Hematopoietic multipotent progenitor cell treated with erythropoietin and hydrocortisone succinate and interleukin-3 and kit ligand, for 4 days (in vitro differentiated cells): ENCODE data around the gene C11orf68.
A peak's percentile ranks its signal among the peaks of the same experiment; 100 is the strongest.

Experiments
- DNase-seq: peaks from one replicate; pipeline ENCODE4 v3.0.0-alpha.2; 2015

Gene C11orf68

GRCh38 chr11:65888163-65888814 lies 30.6 kb downstream of the C11orf68 start, which contains the start of gene FIBP:
FIBP (minus strand) TSS chr11:65888471; CDS start chr11:65888418, 53 bp downstream.
- peak; percentile 99 for DNase-seq

DNA sequence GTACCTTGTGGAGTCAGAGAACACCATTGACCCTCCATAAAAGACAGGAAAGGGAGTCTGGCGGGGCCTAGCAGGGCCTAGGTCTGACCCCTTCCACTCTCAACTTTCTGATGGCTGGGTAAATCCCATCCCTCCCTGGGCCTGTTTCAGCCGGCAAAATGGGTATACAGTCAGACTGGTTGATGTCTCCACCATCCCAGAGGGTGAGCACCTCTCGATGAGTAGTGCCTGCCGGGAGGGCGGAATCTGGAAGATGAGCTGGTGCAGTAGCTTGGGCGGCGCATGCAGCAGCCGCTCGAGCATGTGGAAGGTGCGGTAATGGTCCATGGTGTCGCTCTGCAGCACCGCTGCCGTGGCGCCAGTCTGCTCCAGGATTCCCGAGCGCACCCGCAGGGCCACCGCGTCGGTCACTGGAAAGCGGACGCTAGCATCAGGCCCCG lies 31.1 kb downstream of the C11orf68 start:
- no peak for DNase-seq

DNA sequence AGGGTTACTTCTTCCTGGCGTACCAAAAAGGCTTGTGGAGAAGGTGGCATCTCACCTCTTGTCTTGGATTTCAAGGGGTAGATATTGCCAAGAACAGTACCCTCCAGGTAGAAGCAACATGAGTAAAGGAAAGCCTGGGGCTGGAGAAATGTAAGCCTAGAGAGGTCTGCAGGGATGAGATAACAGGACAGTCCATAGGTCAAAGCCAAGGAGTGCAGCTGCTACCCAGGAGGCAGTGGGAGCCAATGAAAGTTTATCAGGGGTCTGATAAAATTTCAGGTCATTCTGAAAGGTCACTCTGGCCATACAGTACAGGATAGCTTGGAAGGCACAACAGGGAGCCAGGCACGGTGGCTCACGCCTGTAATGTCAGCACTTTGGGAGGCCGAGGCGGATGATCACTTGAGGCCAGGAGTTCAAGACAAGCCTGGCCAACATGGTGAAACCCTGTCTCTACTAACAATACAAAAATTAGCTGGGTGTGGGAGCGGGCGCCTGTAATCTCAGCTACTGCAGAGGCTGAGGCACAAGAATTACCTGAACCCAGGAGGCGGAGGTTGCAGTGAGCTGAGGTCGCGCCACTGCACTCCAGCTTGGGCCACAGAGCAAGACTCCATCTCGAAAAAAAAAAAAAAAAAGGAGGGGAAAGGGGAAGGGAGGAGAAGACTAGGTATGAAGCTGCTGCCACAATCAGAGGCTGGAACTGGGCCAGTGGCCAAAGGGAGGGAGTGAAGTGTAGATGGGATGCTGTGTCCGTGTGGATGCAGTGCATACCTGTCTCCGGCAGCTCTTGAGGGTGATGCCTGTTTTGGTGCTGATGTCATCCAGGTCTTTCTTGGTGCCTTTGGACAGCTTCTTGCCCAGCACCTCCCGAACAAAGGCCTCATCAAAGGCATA lies 31.8 kb downstream of the C11orf68 start:
- DNase-seq = no peak

DNA sequence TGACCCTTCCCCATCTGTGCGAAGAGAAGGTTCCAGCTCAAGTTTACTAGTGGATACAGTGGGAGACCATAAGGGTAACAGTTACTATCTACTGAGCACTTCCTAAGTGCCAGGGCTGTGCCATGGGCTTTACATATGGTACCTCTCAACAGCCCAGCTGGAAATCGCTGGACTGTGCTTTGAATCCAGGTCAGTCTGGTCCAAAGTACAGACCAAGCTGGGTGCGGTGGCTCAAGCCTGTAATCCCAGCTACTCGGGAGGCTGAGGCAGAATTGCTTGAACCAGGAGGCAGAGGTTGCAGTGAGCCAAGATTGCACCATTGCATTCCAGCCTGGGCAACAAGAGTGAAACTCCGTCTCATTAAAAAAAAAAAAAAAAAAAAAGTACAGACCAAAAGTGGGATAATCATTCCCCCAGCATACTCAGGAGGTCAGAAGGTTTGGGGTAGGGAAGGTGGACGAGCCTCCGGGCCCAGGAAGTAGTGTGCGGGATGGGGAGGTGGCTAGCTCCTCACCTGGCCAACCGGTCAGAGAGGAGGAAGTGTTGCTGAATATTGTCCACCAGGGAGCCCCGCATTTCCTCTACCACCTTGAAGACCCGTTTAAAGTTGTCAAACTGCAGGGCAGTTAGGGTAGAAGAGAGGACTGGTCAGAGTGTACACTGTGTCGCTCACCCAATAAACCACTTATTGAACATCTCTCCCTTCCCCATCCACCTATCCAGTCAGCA lies 32.9 kb downstream of the C11orf68 start:
- DNase-seq = no peak

DNA sequence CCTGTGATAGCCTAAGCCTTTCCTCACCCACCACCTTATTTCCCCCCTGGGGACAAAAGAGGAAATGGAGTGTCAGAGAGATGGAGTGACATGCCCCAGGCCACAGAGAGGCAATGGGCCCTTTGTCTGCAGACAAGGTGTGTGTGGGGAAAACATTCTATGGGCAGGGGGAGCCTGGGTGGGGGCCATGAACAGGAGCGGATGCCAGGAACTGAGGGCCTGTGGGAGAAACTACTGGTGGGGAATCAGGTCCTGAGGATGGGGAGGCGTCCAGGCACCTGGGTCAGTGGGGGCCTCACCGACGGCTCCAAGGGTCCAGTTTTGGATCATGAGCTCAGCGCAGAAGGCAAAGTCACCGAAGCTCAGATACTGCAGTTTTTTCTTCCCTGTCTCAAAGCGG lies 33.6 kb downstream of the C11orf68 start:
- DNase-seq = no peak

- DNase-seq = peak; percentile 91
These were observed 34.2 kb downstream of the C11orf68 start for GRCh38 chr11:65884716-65885092.

GRCh38 chr11:65883786-65884715 lies 34.8 kb downstream of the C11orf68 start:
- no peak for DNase-seq

- DNase-seq = no peak
These were observed 35.7 kb downstream of the C11orf68 start for GRCh38 chr11:65883058-65883761.

GRCh38 chr11:65882120-65883057 lies 36.5 kb downstream of the C11orf68 start:
- no peak for DNase-seq

GRCh38 chr11:65880844-65881421 lies 37.9 kb downstream of the C11orf68 start:
- no peak for DNase-seq

DNA sequence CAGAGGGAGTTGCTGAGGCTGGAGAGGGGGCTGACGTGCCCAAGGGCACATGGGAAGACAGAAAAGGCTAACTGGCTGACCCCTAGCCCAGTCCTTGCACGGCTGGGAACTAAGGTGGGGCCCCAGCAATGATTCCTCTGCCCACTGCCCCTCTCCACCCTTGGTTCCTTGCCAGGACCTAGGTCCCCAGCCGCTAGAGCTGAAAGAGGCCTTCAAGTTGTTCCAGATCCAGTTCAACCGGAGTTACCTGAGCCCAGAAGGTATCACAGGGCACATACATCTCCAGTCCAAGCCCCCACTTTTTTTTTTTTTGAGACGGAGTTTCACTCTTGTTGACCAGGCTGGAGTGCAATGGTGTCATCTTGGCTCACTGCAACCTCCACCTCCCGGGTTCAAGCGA lies 38.8 kb downstream of the C11orf68 start:
- no peak for DNase-seq

- peak; percentile 92 for DNase-seq
These were observed 39.2 kb downstream of the C11orf68 start, which contains the start of gene CTSW for GRCh38 chr11:65879617-65880016. CTSW (plus strand) TSS chr11:65879837; CDS start chr11:65879855, 18 bp downstream.

DNA sequence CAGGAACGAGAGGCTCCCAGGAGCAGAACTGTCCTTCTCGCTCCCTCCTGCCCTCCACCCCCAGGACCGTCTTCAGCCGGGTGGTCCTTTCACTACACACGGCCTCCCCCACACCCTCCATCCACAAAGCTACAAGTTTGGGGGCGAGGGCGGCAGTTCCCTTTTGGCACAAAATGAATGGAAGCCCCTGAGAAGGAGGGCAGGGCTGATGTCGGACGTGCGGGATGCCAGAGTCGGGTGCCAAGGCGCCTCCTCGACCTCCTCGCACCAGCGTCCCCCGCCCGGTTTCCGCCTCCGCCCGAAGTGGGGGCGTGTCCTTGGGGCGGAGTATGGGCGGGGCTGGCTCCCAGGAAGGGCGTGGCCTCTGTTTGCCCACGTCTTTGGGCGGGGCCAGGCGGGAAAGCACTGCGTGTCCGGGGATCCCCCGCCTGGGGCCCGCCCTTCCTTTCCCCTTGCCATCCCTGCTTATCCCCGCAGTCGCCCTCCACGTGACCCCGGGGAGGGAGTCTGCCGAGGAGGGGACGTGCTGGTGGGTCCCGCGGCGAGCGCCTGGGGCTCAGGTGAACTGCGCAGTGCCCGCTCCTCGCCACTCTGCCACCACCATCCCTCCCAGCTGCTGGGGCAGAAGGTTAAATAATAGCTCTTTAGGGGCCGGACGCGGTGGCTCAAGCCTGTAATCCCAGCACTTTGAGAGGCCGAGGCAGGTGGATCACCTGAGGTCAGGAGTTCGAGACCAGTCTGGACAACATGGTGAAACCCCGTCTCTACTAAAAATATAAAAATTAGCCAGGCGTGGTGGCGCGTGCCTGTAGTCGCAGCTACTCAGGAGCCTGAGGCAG lies 45.3 kb downstream of the C11orf68 start:
- DNase-seq = peak; percentile 96

GRCh38 chr11:65872586-65873317 lies 46.1 kb downstream of the C11orf68 start, which contains the start of gene EFEMP2:
EFEMP2 (minus strand) TSS chr11:65872800; CDS start chr11:65872354, 446 bp downstream.
- no peak for DNase-seq

DNA sequence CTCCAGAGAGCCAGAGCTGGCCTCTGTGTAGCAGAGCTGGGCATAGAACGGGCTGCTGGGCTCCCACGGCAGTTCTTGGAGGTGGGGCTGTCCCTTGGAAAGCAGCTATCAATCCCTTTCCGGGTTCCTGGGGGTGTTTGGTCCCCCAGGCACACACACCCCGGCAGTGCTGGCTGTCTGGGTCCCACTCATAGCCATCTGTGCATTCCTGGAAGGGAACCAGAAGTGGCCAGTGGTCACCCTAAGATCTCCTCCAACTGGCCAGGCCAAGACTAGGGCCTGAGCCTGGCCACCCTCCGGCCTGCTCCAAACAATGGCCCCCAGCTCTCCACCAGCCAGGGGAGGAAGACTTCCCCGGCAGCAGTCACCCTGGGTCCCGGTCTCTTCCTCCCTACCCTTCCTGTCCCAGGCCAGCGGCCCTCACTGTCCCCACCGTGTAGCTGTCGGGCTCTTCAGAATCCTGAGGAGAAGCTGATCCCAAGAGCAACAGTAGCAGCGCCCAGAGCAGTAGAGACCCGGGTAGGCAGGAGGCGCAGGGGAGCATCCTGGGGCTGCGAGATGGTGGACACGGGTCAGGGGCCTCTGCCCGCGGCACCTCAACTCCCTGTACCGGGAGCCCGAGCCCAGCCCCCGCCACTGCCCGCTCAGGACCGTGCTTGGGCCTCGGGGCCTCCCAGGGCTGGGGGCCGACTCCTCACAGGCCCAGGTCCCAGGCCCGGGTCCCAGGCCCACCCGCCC lies 46.9 kb downstream of the C11orf68 start:
- no peak for DNase-seq

GRCh38 chr11:65870706-65871681 lies 47.9 kb downstream of the C11orf68 start:
- no peak for DNase-seq
